Prostate gland (tissue), 2 donors: Measurements from ENCODE around the gene ADPRHL1.

Source experiments
- CTCF ChIP-seq, 4 experiments: fragments of 200-600 bp in 2 of 4; fragments of 450-650 bp in 2 of 4; sonication (generic) in 2 of 4; IDR thresholded peaks; 1 replicate in 3 of 4; 2 replicates in 1 of 4; pipeline ENCODE4 v1.5.1; 2016 to 2019; ENCODE audit warnings: antibody characterized with exemption in 4 of 4, mild to moderate bottlenecking in 2 of 4, moderate library complexity in 2 of 4
- POLR2AphosphoS5 ChIP-seq: sonication (generic); formaldehyde crosslinking; IDR thresholded peaks from one replicate; pipeline ENCODE4 v1.6.1; 2017; ENCODE audit warnings: antibody characterized with exemption

- no peak for TF ChIP-seq CTCF (IDR thresholded peaks at IDR 0.05)
- TF ChIP-seq POLR2AphosphoS5, result no peak
Measured at GRCh38 chr13:113443991-113444390, 9.3 kb downstream of the ADPRHL1 start.
